IMR-90 (cell line): ENCODE results near the gene RAB4B. TPM values are rescaled to one million over a fixed set of nuclear protein-coding genes. Genes with fewer than 3 reads are reported as not detected.
"Not testable (repeated sequence)": the region's sequence is repeated elsewhere in the genome, so short reads cannot be mapped to it uniquely, and the experiment has no call there.

Source experiments
- ATAC-seq: fragments of 200-7000 bp; cut with Tn5 transposase; 2 replicates; pipeline ENCODE4 v1.9.1; 2020; ENCODE audit warnings: low read depth, mild to moderate bottlenecking, moderate library complexity
- BruUV-seq: library from RNA; stranded (reverse); fragments of 400-500 nt; replicated peaks from 2 replicates; lab custom pipeline; 2021; lab: Mats Ljungman, UMichigan
- CTCF ChIA-PET: fragments of 300-600 bp; formaldehyde crosslinking; extraction: SDS; loops from one replicate; lab custom pipeline; 2021; ENCODE audit warnings: antibody characterized with exemption; lab: Yijun Ruan, JAX
- POLR2A ChIA-PET: fragments of 300-600 bp; sonication (Branson Sonifier 250); formaldehyde crosslinking; loops from one replicate; lab custom pipeline; 2022; ENCODE audit warnings: antibody characterized with exemption; ENCODE audit not compliant: unreplicated experiment; lab: Charles Lee
- DNase-seq: peaks from one replicate; pipeline ENCODE4 v3.0.0; 2013
- H2AFZ ChIP-seq: replicated peaks from 2 replicates; pipeline ENCODE3; 2013; ENCODE audit warnings: low read length, mild to moderate bottlenecking; ENCODE audit not compliant: poor library complexity
- H2AK5ac ChIP-seq: 2 replicates; pipeline ENCODE4 v1.6.1; 2013; ENCODE audit warnings: low read depth, low read length, inconsistent platforms
- H2AK9ac ChIP-seq: replicated peaks from 2 replicates; pipeline ENCODE3; 2013; ENCODE audit warnings: mild to moderate bottlenecking, low read depth, low read length, moderate library complexity; ENCODE audit not compliant: poor library complexity
- H2BK120ac ChIP-seq: 2 replicates; pipeline ENCODE4 v1.6.1; 2013; ENCODE audit warnings: low read depth, low read length, inconsistent platforms
- H2BK15ac ChIP-seq: 3 replicates; pipeline ENCODE4 v1.6.1; 2013; ENCODE audit warnings: low read depth, low read length, inconsistent platforms
- H2BK20ac ChIP-seq: 2 replicates; pipeline ENCODE4 v1.6.1; 2013; ENCODE audit warnings: low read depth, mild to moderate bottlenecking, inconsistent platforms, low read length, moderate library complexity
- H2BK5ac ChIP-seq: 2 replicates; pipeline ENCODE4 v1.6.1; 2013; ENCODE audit warnings: mild to moderate bottlenecking, low read depth, low read length, inconsistent platforms; ENCODE audit not compliant: poor library complexity, severe bottlenecking
- H3K14ac ChIP-seq: replicated peaks from 2 replicates; pipeline ENCODE4 v1.6.1; 2013; ENCODE audit warnings: low read depth, low read length, inconsistent platforms
- H3K18ac ChIP-seq: 2 replicates; pipeline ENCODE4 v1.6.1; 2013; ENCODE audit warnings: low read depth, low read length, control low read depth
- H3K23ac ChIP-seq: 2 replicates; pipeline ENCODE4 v1.6.1; 2013; ENCODE audit warnings: low read depth, low read length, inconsistent platforms
- H3K27ac ChIP-seq: 2 replicates; pipeline ENCODE4 v1.5.1; 2013; ENCODE audit warnings: mild to moderate bottlenecking, control low read depth, low read length; ENCODE audit not compliant: insufficient read depth
- H3K27me3 ChIP-seq: 2 replicates; pipeline ENCODE4 v1.6.1; 2013; ENCODE audit warnings: low read length; ENCODE audit not compliant: control insufficient read depth, insufficient read depth
- H3K36me3 ChIP-seq: 2 replicates; pipeline ENCODE4 v1.6.1; 2013; ENCODE audit warnings: low read length, mixed read lengths; ENCODE audit not compliant: control insufficient read depth, insufficient read depth
- H3K4ac ChIP-seq: 2 replicates; pipeline ENCODE4 v1.6.1; 2013; ENCODE audit warnings: low read depth, low read length, inconsistent platforms
- H3K4me1 ChIP-seq: 2 replicates; pipeline ENCODE4 v1.6.1; 2013; ENCODE audit warnings: low read length, mixed read lengths; ENCODE audit not compliant: control insufficient read depth, insufficient read depth
- H3K4me2 ChIP-seq: 2 replicates; pipeline ENCODE4 v1.6.1; 2013; ENCODE audit warnings: low read depth, mild to moderate bottlenecking, control low read depth, low read length, moderate library complexity
- H3K4me3 ChIP-seq: 2 replicates; pipeline ENCODE4 v1.5.1; 2013; ENCODE audit warnings: low read depth, mild to moderate bottlenecking, control low read depth, low read length, moderate library complexity; ENCODE audit not compliant: insufficient read depth
- H3K56ac ChIP-seq: 2 replicates; pipeline ENCODE4 v1.6.1; 2013; ENCODE audit warnings: low read length, inconsistent platforms; ENCODE audit not compliant: insufficient read depth; ENCODE audit errors: extremely low read depth
- H3K79me1 ChIP-seq, 2 experiments: 2 replicates each; pipeline ENCODE4 v1.6.1; 2013; ENCODE audit warnings: low read length in 2 of 2, inconsistent platforms in 1 of 2, low read depth in 1 of 2
- H3K9ac ChIP-seq: 2 replicates; pipeline ENCODE4 v1.6.1; 2013; ENCODE audit warnings: low read depth, low read length, control low read depth
- H3K9me1 ChIP-seq: 2 replicates; pipeline ENCODE4 v1.6.1; 2013; ENCODE audit warnings: low read length, inconsistent platforms; ENCODE audit not compliant: insufficient read depth
- H3K9me3 ChIP-seq: 2 replicates; pipeline ENCODE4 v1.6.1; 2013; ENCODE audit warnings: low read length; ENCODE audit not compliant: control insufficient read depth, insufficient read depth
- H4K20me1 ChIP-seq: 2 replicates; pipeline ENCODE4 v1.6.1; 2013; ENCODE audit warnings: low read length, inconsistent platforms; ENCODE audit not compliant: insufficient read depth
- H4K5ac ChIP-seq: 2 replicates; pipeline ENCODE4 v1.6.1; 2013; ENCODE audit warnings: mild to moderate bottlenecking, low read depth, low read length, control low read depth
- H4K8ac ChIP-seq, 2 experiments: 2 replicates each; pipeline ENCODE4 v1.6.1; 2013; ENCODE audit warnings: low read depth in 2 of 2, low read length in 2 of 2, control low read depth in 1 of 2, inconsistent platforms in 1 of 2
- H4K91ac ChIP-seq: 2 replicates; pipeline ENCODE4 v1.6.1; 2013; ENCODE audit warnings: low read depth, low read length, inconsistent platforms; ENCODE audit not compliant: insufficient read depth
- CEBPB ChIP-seq: IDR thresholded peaks from 2 replicates; pipeline ENCODE4 v1.6.1; 2012; ENCODE audit warnings: low read depth, low read length, improper control_type of control experiment
- POLR2A ChIP-seq: IDR thresholded peaks from 2 replicates; pipeline ENCODE4 v1.6.1; 2012; ENCODE audit warnings: mild to moderate bottlenecking, low read depth, low read length
- RAD21 ChIP-seq: IDR thresholded peaks from 2 replicates; pipeline ENCODE4 v1.6.1; 2012; ENCODE audit warnings: low read length, improper control_type of control experiment
- RFX5 ChIP-seq: IDR thresholded peaks from 2 replicates; pipeline ENCODE4 v1.8.0; 2012; ENCODE audit warnings: low read depth, mild to moderate bottlenecking, low read length, moderate library complexity
- SMC3 ChIP-seq: fragments of 150-350 bp; IDR thresholded peaks from 2 replicates; pipeline ENCODE4 v1.6.1; 2016; ENCODE audit warnings: low read depth, mild to moderate bottlenecking, antibody characterized with exemption, low read length, moderate library complexity
- WGBS, 2 experiments: methylation state at CpG; one replicate each; pipeline versions ENCODE4 v1.1.5 to v1.1.7; 2013; ENCODE audit warnings: missing lambda C conversion rate in 2 of 2; ENCODE audit not compliant: insufficient read length in 1 of 2; ENCODE audit errors: extremely low coverage in 2 of 2; 5-methylcytosine and 5-hydroxymethylcytosine counted together
- dilution Hi-C: fragments of 300-500 bp; cut with HindIII; formaldehyde crosslinking; loops from one replicate; pipeline ENCODE4 v1.14.3; 2018; ENCODE audit warnings: low sequenced_read_pairs; ENCODE audit not compliant: unreplicated experiment
- in situ Hi-C: fragments of 300-500 bp; cut with MboI; formaldehyde crosslinking; loops from 3 replicates; pipeline ENCODE4 v1.14.3; 2019; ENCODE audit warnings: low sequenced_read_pairs, inconsistent platforms, mixed read lengths
- intact Hi-C: fragments of 100-400 bp; cut with micrococcal nuclease; formaldehyde crosslinking; loops from 2 replicates; pipeline ENCODE4 v1.10.0; 2022
- polyA plus RNA-seq, 3 experiments: library from polyadenylated mRNA; depleted of rRNA; stranded (reverse); fragments of >200 nt; gene quantifications; 2 replicates each; pipeline ENCODE4 v1.2.3, GENCODE V29; 2012; ENCODE audit warnings: low replicate concordance in 1 of 3
- total RNA-seq: library from RNA; depleted of rRNA; stranded (reverse); fragments of >200 nt; gene quantifications from 2 replicates; pipeline ENCODE4 v1.2.3, GENCODE V29; 2012
- TF ChIP-seq, protein P1 (sequence below): fragments of 150-350 bp; IDR thresholded peaks from 2 replicates; pipeline ENCODE4 v1.6.1; 2017; ENCODE audit warnings: mild to moderate bottlenecking, antibody characterized with exemption, low read length, low read depth

The RAB4B gene
- total and polyA plus RNA-seq, 2 of the 4 experiments (the other 2 are of a cell fraction), result 7.9 to 21.4 TPM

DNA sequence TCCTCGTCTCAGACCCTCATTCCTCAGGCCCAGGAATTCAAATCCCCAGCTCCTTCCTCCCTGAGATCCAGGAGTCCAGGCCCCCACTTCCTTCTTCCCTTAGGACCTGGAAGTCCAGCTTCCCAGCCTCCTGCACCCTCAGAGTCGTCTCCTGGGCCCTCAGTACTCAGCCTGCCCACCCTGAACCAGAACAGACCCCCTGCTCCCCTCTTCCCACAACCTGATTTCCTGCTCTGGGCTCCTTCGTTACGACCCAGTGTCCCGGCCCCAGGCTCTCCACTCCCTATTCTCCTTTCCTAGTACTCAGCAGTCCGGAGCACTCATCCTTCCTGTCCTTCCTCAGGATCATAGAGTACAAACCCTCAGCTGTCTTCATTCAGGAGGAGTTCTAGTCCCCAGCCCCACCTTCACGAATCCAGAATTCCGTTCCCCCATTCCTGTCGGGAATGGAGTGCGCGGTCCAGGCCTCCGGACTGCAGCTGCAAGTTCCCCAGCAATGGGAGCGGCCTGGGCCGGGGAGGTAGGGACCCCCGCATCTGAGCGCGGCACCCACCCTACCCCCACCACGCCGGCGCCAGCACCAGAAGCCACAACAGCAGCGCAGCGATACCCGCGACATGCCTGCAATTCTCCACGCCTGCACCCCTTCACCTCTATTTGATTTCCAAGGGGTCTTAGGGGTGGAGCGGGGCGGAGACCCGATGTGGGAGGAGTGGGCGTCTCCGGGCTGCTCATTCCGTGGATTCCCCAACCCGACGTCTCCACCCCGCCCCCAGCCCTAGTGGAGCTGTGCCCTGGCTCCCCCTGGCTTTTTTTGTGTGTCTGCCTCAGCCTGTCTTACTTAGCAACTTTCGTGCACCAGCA lies 33.7 kb downstream of the RAB4B start:
- ATAC-seq, result no peak
- WGBS, 2 experiments, result 33% methylated on average over 3 of the region's 35 CpGs; no CpG with 5 or more reads in 1 of the 2 experiments
- no peak for DNase-seq
- in situ Hi-C loops (no loop called here), dilution Hi-C loops (no loop called here), intact Hi-C loops (no loop called here)
- H2BK120ac ChIP-seq, result no peak overlapping the region
- H3K18ac ChIP-seq, result 0 out of 2 replicates have a peak overlapping the region, but pooled peaks have one; percentile 42
- no peaks in the 10 kb centered on the region for H3K27me3 ChIP-seq
- H4K91ac ChIP-seq, result no peak overlapping the region
- no peak overlapping the region for H2AK9ac ChIP-seq
- peaks cover 8% of the 10 kb centered on the region for H3K4me1 ChIP-seq
- no peak overlapping the region; the same call in 1 of the 2 replicates for H3K4me3 ChIP-seq
- peaks cover 21 to 41% of the 10 kb centered on the region in 2 experiments for H3K79me1 ChIP-seq
- peak overlapping the region; percentile 55; the same call in 1 of the 2 replicates for H3K23ac ChIP-seq
- no TSS peak for BruUV-seq
- H4K8ac ChIP-seq, result peak overlapping the region; percentile 41 to 61; a peak in 3 of 4 replicates
- H3K36me3 ChIP-seq, result peaks cover 29% of the 10 kb centered on the region; the same call in 1 of the 2 replicates
- peak overlapping the region; percentile 47; the same call in 1 of the 2 replicates for H3K4ac ChIP-seq
- 0 out of 2 replicates have a peak, but pooled peaks cover 4% of the 10 kb centered on the region for H3K9me1 ChIP-seq
- H3K9me3 ChIP-seq, result no peaks in the 10 kb centered on the region
- no peak for TF ChIP-seq RAD21
- TF ChIP-seq RFX5, result no peak
- TF ChIP-seq, protein P1, sequence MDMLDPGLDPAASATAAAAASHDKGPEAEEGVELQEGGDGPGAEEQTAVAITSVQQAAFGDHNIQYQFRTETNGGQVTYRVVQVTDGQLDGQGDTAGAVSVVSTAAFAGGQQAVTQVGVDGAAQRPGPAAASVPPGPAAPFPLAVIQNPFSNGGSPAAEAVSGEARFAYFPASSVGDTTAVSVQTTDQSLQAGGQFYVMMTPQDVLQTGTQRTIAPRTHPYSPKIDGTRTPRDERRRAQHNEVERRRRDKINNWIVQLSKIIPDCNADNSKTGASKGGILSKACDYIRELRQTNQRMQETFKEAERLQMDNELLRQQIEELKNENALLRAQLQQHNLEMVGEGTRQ, result no peak
- no peak for TF ChIP-seq POLR2A
- TF ChIP-seq CEBPB, result no peak
- no peak for TF ChIP-seq SMC3
- no peak overlapping the region for H3K56ac ChIP-seq
- POLR2A ChIA-PET, result interaction anchor here (0.6 kb wide), 1 partner anchor 9 kb away, joined by 4 read pairs; no protein-coding TSS in a partner anchor
- no peak overlapping the region; the same call in 2 of the 3 replicates for H2BK15ac ChIP-seq
- no peak overlapping the region for H2BK20ac ChIP-seq
- H3K9ac ChIP-seq, result no peak overlapping the region; the same call in 1 of the 2 replicates
- CTCF ChIA-PET, result no interaction called here
- H3K4me2 ChIP-seq, result peak overlapping the region; percentile 56
- 0 out of 2 replicates have a peak overlapping the region, but pooled peaks have one; percentile 30 for H4K5ac ChIP-seq
- H4K20me1 ChIP-seq, result peaks cover 30% of the 10 kb centered on the region
- peak overlapping the region; percentile 63 for H3K14ac ChIP-seq
- peak overlapping the region; percentile 35; the same call in 1 of the 2 replicates for H3K27ac ChIP-seq
- H2AK5ac ChIP-seq, result peak overlapping the region; percentile 54; the same call in 1 of the 2 replicates
- H2AFZ ChIP-seq, result peak overlapping the region; percentile 18
- H2BK5ac ChIP-seq, result no peak overlapping the region

DNA sequence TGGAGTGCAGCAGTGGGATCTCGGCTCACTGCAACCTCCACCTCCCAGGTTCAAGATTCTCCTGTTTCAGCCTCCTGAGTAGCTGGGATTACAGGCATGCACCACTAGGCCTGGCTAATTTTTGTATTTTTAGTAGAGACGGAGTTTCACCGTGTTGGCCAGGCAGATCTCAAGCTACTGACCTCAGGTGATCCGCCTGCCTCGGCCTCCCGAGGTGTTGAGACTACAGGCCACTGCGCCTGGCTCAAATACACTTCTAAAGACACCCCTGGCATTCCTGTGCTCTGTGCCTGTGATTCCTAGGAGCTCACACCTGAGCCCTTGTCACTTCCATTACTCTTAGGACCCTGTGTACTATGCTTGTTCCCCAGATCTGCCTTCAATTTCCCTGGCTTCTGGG lies 34.5 kb downstream of the RAB4B start:
- H3K27ac ChIP-seq, H3K9ac ChIP-seq, DNase-seq, H2BK120ac ChIP-seq, ATAC-seq, H2BK15ac ChIP-seq, BruUV-seq, POLR2A ChIA-PET, H2AK9ac ChIP-seq, dilution Hi-C loops, H3K9me3 ChIP-seq, H3K56ac ChIP-seq, H4K91ac ChIP-seq, H3K18ac ChIP-seq, H3K4me1 ChIP-seq, H4K5ac ChIP-seq, intact Hi-C loops, H3K4me2 ChIP-seq, in situ Hi-C loops, H3K27me3 ChIP-seq, H2BK5ac ChIP-seq, H3K4me3 ChIP-seq, H2AFZ ChIP-seq, H3K9me1 ChIP-seq, H2BK20ac ChIP-seq, H2AK5ac ChIP-seq, H3K14ac ChIP-seq, H4K8ac ChIP-seq, CTCF ChIA-PET: not testable (repeated sequence)
- 100% methylated on average over 1 of the region's 7 CpGs; no CpG with 5 or more reads in 1 of the 2 experiments for WGBS, 2 experiments
- 0 out of 2 replicates have a peak overlapping the region, but pooled peaks have one; percentile 22 for H3K4ac ChIP-seq
- peaks cover 23% of the 10 kb centered on the region; the same call in 1 of the 2 replicates for H3K36me3 ChIP-seq
- peaks cover 15 to 32% of the 10 kb centered on the region in 2 experiments for H3K79me1 ChIP-seq
- peak overlapping the region; percentile 65; the same call in 1 of the 2 replicates for H3K23ac ChIP-seq
- peaks cover 21% of the 10 kb centered on the region for H4K20me1 ChIP-seq
